KBM-7 (cell line): ENCODE measurements around the gene PTPRM.

Experiments
- DNase-seq: peaks from one replicate; pipeline ENCODE4 v3.0.0-alpha.2; 2015
- in situ Hi-C: fragments of 300-500 bp; cut with MboI; formaldehyde crosslinking; loops from 2 replicates; pipeline ENCODE4 v1.14.3; 2020; ENCODE audit warnings: low sequenced_read_pairs, low pct_unique_long_range_greater_than_20kb, mixed read lengths

Gene PTPRM

GRCh38 chr18:8186413-8186812 lies 619.3 kb downstream of the PTPRM start:
- no peak for DNase-seq
- in situ Hi-C loops, result no loop called here

GRCh38 chr18:8188184-8188583 lies 621.1 kb downstream of the PTPRM start:
- DNase-seq, result no peak
- in situ Hi-C loops, result no loop called here

- in situ Hi-C loops, result no loop called here
- no peak for DNase-seq
Observed at GRCh38 chr18:8190980-8191379, 623.9 kb downstream of the PTPRM start.

GRCh38 chr18:8194431-8194830 lies 627.3 kb downstream of the PTPRM start:
- DNase-seq, result no peak
- in situ Hi-C loops, result no loop called here

GRCh38 chr18:8196238-8196637 lies 629.1 kb downstream of the PTPRM start:
- in situ Hi-C loops, result no loop called here
- DNase-seq, result no peak

- DNase-seq, result no peak
- in situ Hi-C loops, result no loop called here
Observed at GRCh38 chr18:8197499-8197898, 630.4 kb downstream of the PTPRM start.

- in situ Hi-C loops, result no loop called here
- DNase-seq, result no peak
Observed at GRCh38 chr18:8207996-8208395, 640.9 kb downstream of the PTPRM start.

GRCh38 chr18:8208716-8209115 lies 641.6 kb downstream of the PTPRM start:
- no peak for DNase-seq
- in situ Hi-C loops, result no loop called here

- DNase-seq, result no peak
- in situ Hi-C loops, result no loop called here
Observed at GRCh38 chr18:8212896-8213780, 646.0 kb downstream of the PTPRM start.

GRCh38 chr18:8215741-8216140 lies 648.6 kb downstream of the PTPRM start:
- no peak for DNase-seq
- in situ Hi-C loops, result no loop called here

GRCh38 chr18:8217051-8217564 lies 650.0 kb downstream of the PTPRM start:
- in situ Hi-C loops, result no loop called here
- no peak for DNase-seq

GRCh38 chr18:8218197-8218596 lies 651.1 kb downstream of the PTPRM start:
- no peak for DNase-seq
- in situ Hi-C loops, result no loop called here

GRCh38 chr18:8221452-8221851 lies 654.3 kb downstream of the PTPRM start:
- DNase-seq, result no peak
- in situ Hi-C loops, result no loop called here

- DNase-seq, result no peak
- in situ Hi-C loops, result no loop called here
Observed at GRCh38 chr18:8224576-8224975, 657.5 kb downstream of the PTPRM start.

- in situ Hi-C loops, result no loop called here
- no peak for DNase-seq
Observed at GRCh38 chr18:8229040-8229439, 661.9 kb downstream of the PTPRM start.

GRCh38 chr18:8229787-8230186 lies 662.7 kb downstream of the PTPRM start:
- in situ Hi-C loops, result no loop called here
- DNase-seq, result no peak

- DNase-seq, result no peak
- in situ Hi-C loops, result no loop called here
Observed at GRCh38 chr18:8231316-8231715, 664.2 kb downstream of the PTPRM start.

GRCh38 chr18:8232791-8233190 lies 665.7 kb downstream of the PTPRM start:
- DNase-seq, result no peak
- in situ Hi-C loops, result no loop called here

- in situ Hi-C loops, result no loop called here
- no peak for DNase-seq
Observed at GRCh38 chr18:8235894-8236293, 668.8 kb downstream of the PTPRM start.

GRCh38 chr18:8238507-8238906 lies 671.4 kb downstream of the PTPRM start:
- in situ Hi-C loops, result no loop called here
- DNase-seq, result no peak

GRCh38 chr18:8241731-8242130 lies 674.6 kb downstream of the PTPRM start:
- in situ Hi-C loops, result no loop called here
- no peak for DNase-seq
